ENCODE data around the gene IL1RAP.

GRCh38 chr3:190491533-190492054 lies 22.3 kb upstream of the IL1RAP start:
- no peak for TF ChIP-seq POLR2A (IDR thresholded peaks at IDR 0.05)
- no peak for TF ChIP-seq CTCF (IDR thresholded peaks at IDR 0.05 in 8 of 11, conservative IDR thresholded peaks at IDR 0.05 in 3 of 11)
- TF ChIP-seq POLR2AphosphoS5 (IDR thresholded peaks at IDR 0.05) = no peak

Measured in spleen (tissue), 7 donors.